Gastrocnemius medialis (tissue), 4 donors: Measurements from ENCODE around the gene PABPC3.

Experiments used
- CTCF ChIP-seq, 5 experiments: fragments of 450-650 bp in 3 of 5; fragments of 200-600 bp in 2 of 5; sonication (generic) in 2 of 5; IDR thresholded peaks in 4 of 5; conservative IDR thresholded peaks in 1 of 5; 1 replicate in 4 of 5; 2 replicates in 1 of 5; pipeline ENCODE4 v1.5.1; 2016 to 2019; ENCODE audit warnings: antibody characterized with exemption in 5 of 5, mild to moderate bottlenecking in 3 of 5, moderate library complexity in 3 of 5
- POLR2A ChIP-seq, 2 donors: fragments of 450-650 bp; IDR thresholded peaks; one replicate each; pipeline ENCODE4 v1.6.1; 2017; ENCODE audit warnings: antibody characterized with exemption in 2 of 2, mild to moderate bottlenecking in 2 of 2, moderate library complexity in 2 of 2

- TF ChIP-seq CTCF (IDR thresholded peaks at IDR 0.05 in 4 of 5, conservative IDR thresholded peaks at IDR 0.05 in 1 of 5) (no peak), POLR2A (IDR thresholded peaks at IDR 0.05) (no peak)
Measured at GRCh38 chr13:25143706-25144105, 47.8 kb downstream of the PABPC3 start.
